ENCODE data around the gene CYGB.
A peak's percentile ranks its signal among the peaks of the same experiment; 100 is the strongest.

The CYGB gene

GRCh38 chr17:76506408-76507345 lies 30.8 kb downstream of the CYGB start:
- H3K4me1 ChIP-seq (ENCODE audit: control insufficient read depth, insufficient read depth, low read length) = peaks cover 10% of the 10 kb centered on the region
- H3K27me3 ChIP-seq (ENCODE audit: control insufficient read depth, insufficient read depth, low read length) = peaks cover 5% of the 10 kb centered on the region
- peak overlapping the region; percentile 12 for H3K9ac ChIP-seq (ENCODE audit: low read depth, low read length)
- no peaks in the 10 kb centered on the region for H3K36me3 ChIP-seq (ENCODE audit: control insufficient read depth, insufficient read depth, low read length)
- no peaks in the 10 kb centered on the region for H3K9me3 ChIP-seq (ENCODE audit: control insufficient read depth, insufficient read depth, low read length)
- H3K4me3 ChIP-seq (ENCODE audit: low read depth, low read length) = peak overlapping the region; percentile 13

- H3K4me3 ChIP-seq (ENCODE audit: low read depth, low read length) = no peak overlapping the region
- H3K27me3 ChIP-seq (ENCODE audit: control insufficient read depth, insufficient read depth, low read length) = peaks cover 8% of the 10 kb centered on the region
Observed at GRCh38 chr17:76504117-76504516, 33.4 kb downstream of the CYGB start.

GRCh38 chr17:76502341-76503211 lies 34.9 kb downstream of the CYGB start:
- H3K9me3 ChIP-seq (ENCODE audit: control insufficient read depth, insufficient read depth, low read length) = no peaks in the 10 kb centered on the region
- H3K4me1 ChIP-seq (ENCODE audit: control insufficient read depth, insufficient read depth, low read length) = peaks cover 22% of the 10 kb centered on the region
- no peak overlapping the region for H3K4me3 ChIP-seq (ENCODE audit: low read depth, low read length)
- H3K36me3 ChIP-seq (ENCODE audit: control insufficient read depth, insufficient read depth, low read length) = peaks cover 1% of the 10 kb centered on the region
- no peak overlapping the region for H3K9ac ChIP-seq (ENCODE audit: low read depth, low read length)
- H3K27me3 ChIP-seq (ENCODE audit: control insufficient read depth, insufficient read depth, low read length) = peaks cover 8% of the 10 kb centered on the region

More at GRCh38 chr17:76504117-76504516, 33.4 kb downstream of the CYGB start:
- H3K36me3 ChIP-seq (ENCODE audit: control insufficient read depth, insufficient read depth, low read length) = no peaks in the 10 kb centered on the region
- no peaks in the 10 kb centered on the region for H3K9me3 ChIP-seq (ENCODE audit: control insufficient read depth, insufficient read depth, low read length)
- no peak overlapping the region for H3K9ac ChIP-seq (ENCODE audit: low read depth, low read length)
- peaks cover 17% of the 10 kb centered on the region for H3K4me1 ChIP-seq (ENCODE audit: control insufficient read depth, insufficient read depth, low read length)

GRCh38 chr17:76501827-76502307 lies 35.6 kb downstream of the CYGB start:
- Histone ChIP-seq H3K9me3 (ENCODE audit: control insufficient read depth, insufficient read depth, low read length) (no peaks in the 10 kb centered on the region), H3K4me3 (ENCODE audit: low read depth, low read length) (peak overlapping the region; percentile 30), H3K4me1 (ENCODE audit: control insufficient read depth, insufficient read depth, low read length) (peaks cover 23% of the 10 kb centered on the region), H3K27me3 (ENCODE audit: control insufficient read depth, insufficient read depth, low read length) (peaks cover 7% of the 10 kb centered on the region), H3K9ac (ENCODE audit: low read depth, low read length) (peak overlapping the region; percentile 28), H3K36me3 (ENCODE audit: control insufficient read depth, insufficient read depth, low read length) (peaks cover 4% of the 10 kb centered on the region)

- Histone ChIP-seq H3K9me3 (ENCODE audit: control insufficient read depth, insufficient read depth, low read length) (no peaks in the 10 kb centered on the region), H3K4me3 (ENCODE audit: low read depth, low read length) (peak within 1 kb of the TSS; percentile 75), H3K9ac (ENCODE audit: low read depth, low read length) (peak within 1 kb of the TSS; percentile 65), H3K27me3 (ENCODE audit: control insufficient read depth, insufficient read depth, low read length) (peaks cover 3% of the 10 kb centered on the region), H3K4me1 (ENCODE audit: control insufficient read depth, insufficient read depth, low read length) (peaks cover 19% of the 10 kb centered on the region), H3K36me3 (ENCODE audit: control insufficient read depth, insufficient read depth, low read length) (peaks cover 4% of the 10 kb centered on the region)
Observed at GRCh38 chr17:76501018-76501826, 36.3 kb downstream of the CYGB start, which contains the start of gene RHBDF2. TSS of gene RHBDF2 (minus strand) at chr17:76501423. CDS start at chr17:76481524, 19,899 bp downstream.

GRCh38 chr17:76500747-76501017 lies 36.8 kb downstream of the CYGB start:
- Histone ChIP-seq H3K36me3 (ENCODE audit: control insufficient read depth, insufficient read depth, low read length) (peaks cover 4% of the 10 kb centered on the region), H3K9ac (ENCODE audit: low read depth, low read length) (peak overlapping the region; percentile 65), H3K9me3 (ENCODE audit: control insufficient read depth, insufficient read depth, low read length) (no peaks in the 10 kb centered on the region), H3K27me3 (ENCODE audit: control insufficient read depth, insufficient read depth, low read length) (peaks cover 3% of the 10 kb centered on the region), H3K4me3 (ENCODE audit: low read depth, low read length) (peak overlapping the region; percentile 75), H3K4me1 (ENCODE audit: control insufficient read depth, insufficient read depth, low read length) (peaks cover 19% of the 10 kb centered on the region)

GRCh38 chr17:76500074-76500746 lies 37.3 kb downstream of the CYGB start:
- Histone ChIP-seq H3K36me3 (ENCODE audit: control insufficient read depth, insufficient read depth, low read length) (peaks cover 4% of the 10 kb centered on the region), H3K4me3 (ENCODE audit: low read depth, low read length) (peak overlapping the region; percentile 75), H3K9ac (ENCODE audit: low read depth, low read length) (peak overlapping the region; percentile 65), H3K9me3 (ENCODE audit: control insufficient read depth, insufficient read depth, low read length) (no peaks in the 10 kb centered on the region), H3K4me1 (ENCODE audit: control insufficient read depth, insufficient read depth, low read length) (peaks cover 19% of the 10 kb centered on the region), H3K27me3 (ENCODE audit: control insufficient read depth, insufficient read depth, low read length) (peaks cover 3% of the 10 kb centered on the region)

- Histone ChIP-seq H3K4me1 (ENCODE audit: control insufficient read depth, insufficient read depth, low read length) (peaks cover 19% of the 10 kb centered on the region), H3K9ac (ENCODE audit: low read depth, low read length) (no peak overlapping the region), H3K27me3 (ENCODE audit: control insufficient read depth, insufficient read depth, low read length) (peaks cover 3% of the 10 kb centered on the region), H3K9me3 (ENCODE audit: control insufficient read depth, insufficient read depth, low read length) (no peaks in the 10 kb centered on the region), H3K4me3 (ENCODE audit: low read depth, low read length) (no peak overlapping the region), H3K36me3 (ENCODE audit: control insufficient read depth, insufficient read depth, low read length) (peaks cover 4% of the 10 kb centered on the region)
Observed at GRCh38 chr17:76499267-76499667, 38.2 kb downstream of the CYGB start.

GRCh38 chr17:76498876-76499251 lies 38.6 kb downstream of the CYGB start:
- H3K4me3 ChIP-seq (ENCODE audit: low read depth, low read length) = no peak overlapping the region
- peaks cover 3% of the 10 kb centered on the region for H3K27me3 ChIP-seq (ENCODE audit: control insufficient read depth, insufficient read depth, low read length)
- H3K36me3 ChIP-seq (ENCODE audit: control insufficient read depth, insufficient read depth, low read length) = peaks cover 4% of the 10 kb centered on the region
- no peak overlapping the region for H3K9ac ChIP-seq (ENCODE audit: low read depth, low read length)
- no peaks in the 10 kb centered on the region for H3K9me3 ChIP-seq (ENCODE audit: control insufficient read depth, insufficient read depth, low read length)
- peaks cover 19% of the 10 kb centered on the region for H3K4me1 ChIP-seq (ENCODE audit: control insufficient read depth, insufficient read depth, low read length)

- H3K27me3 ChIP-seq (ENCODE audit: control insufficient read depth, insufficient read depth, low read length) = peaks cover 3% of the 10 kb centered on the region
- no peak overlapping the region for H3K9ac ChIP-seq (ENCODE audit: low read depth, low read length)
- H3K36me3 ChIP-seq (ENCODE audit: control insufficient read depth, insufficient read depth, low read length) = peaks cover 4% of the 10 kb centered on the region
- no peak overlapping the region for H3K4me3 ChIP-seq (ENCODE audit: low read depth, low read length)
- no peaks in the 10 kb centered on the region for H3K9me3 ChIP-seq (ENCODE audit: control insufficient read depth, insufficient read depth, low read length)
- H3K4me1 ChIP-seq (ENCODE audit: control insufficient read depth, insufficient read depth, low read length) = peaks cover 20% of the 10 kb centered on the region
Observed at GRCh38 chr17:76497979-76498875, 39.3 kb downstream of the CYGB start.

Measured in iPS-15b (cell line).